Small intestine (tissue), 7 donors: Measurements from ENCODE around the gene CRMP1. TPM values are rescaled to one million over a fixed set of nuclear protein-coding genes. Genes with fewer than 3 reads are reported as not detected.

Experiments
- DNase-seq, 2 donors: peaks; one replicate each; pipeline versions ENCODE4 v3.0.0 to v3.0.0-alpha.2; 2013
- FAIRE-seq: peaks from 2 replicates; lab custom pipeline; 2012; peaks lifted over from hg19 to GRCh38; lab: Jason Lieb, UNC
- H3K27ac ChIP-seq, 3 donors: one replicate each; pipeline ENCODE4 v1.5.1; 2013; ENCODE audit warnings: low read length in 2 of 3, mild to moderate bottlenecking in 2 of 3, control low read depth in 1 of 3, inconsistent platforms in 1 of 3, low read depth in 1 of 3, moderate library complexity in 1 of 3
- H3K27me3 ChIP-seq, 3 donors: one replicate each; pipeline ENCODE4 v1.6.1; 2013; ENCODE audit warnings: low read length in 3 of 3, inconsistent platforms in 1 of 3; ENCODE audit not compliant: control insufficient read depth in 3 of 3, insufficient read depth in 3 of 3
- H3K36me3 ChIP-seq, 3 donors: one replicate each; pipeline ENCODE4 v1.6.1; 2013; ENCODE audit warnings: low read length in 3 of 3, inconsistent platforms in 1 of 3, low read depth in 1 of 3, mild to moderate bottlenecking in 1 of 3, moderate library complexity in 1 of 3; ENCODE audit not compliant: control insufficient read depth in 3 of 3, insufficient read depth in 2 of 3
- H3K4me1 ChIP-seq, 3 donors: one replicate each; pipeline ENCODE4 v1.6.1; 2013; ENCODE audit warnings: low read length in 2 of 3, inconsistent platforms in 1 of 3, low read depth in 1 of 3, mild to moderate bottlenecking in 1 of 3, moderate library complexity in 1 of 3; ENCODE audit not compliant: control insufficient read depth in 3 of 3, insufficient read depth in 2 of 3
- H3K4me3 ChIP-seq, 3 donors: one replicate each; pipeline ENCODE4 v1.5.1; 2013; ENCODE audit warnings: low read length in 3 of 3, control low read depth in 1 of 3, inconsistent platforms in 1 of 3, low read depth in 1 of 3, mild to moderate bottlenecking in 1 of 3, moderate library complexity in 1 of 3
- H3K9me3 ChIP-seq, 2 donors: one replicate each; pipeline ENCODE4 v1.6.1; 2013; ENCODE audit warnings: low read depth in 1 of 2, low read length in 1 of 2; ENCODE audit not compliant: control insufficient read depth in 2 of 2, insufficient read depth in 1 of 2
- WGBS, 3 donors: extraction: QIAGEN DNeasy Blood & Tissue Kit; methylation state at CpG; one replicate each; pipeline ENCODE4 v1.1.7; 2013; 5-methylcytosine and 5-hydroxymethylcytosine counted together
- polyA plus RNA-seq, 4 donors: library from polyadenylated mRNA; stranded (reverse) in 3 of 4; unstranded in 1 of 4; fragments of 200-250 nt in 3 of 4; fragments of 120-200 nt in 1 of 4; gene quantifications; one replicate each; pipeline versions ENCODE4 v1.2.1 to v1.2.3, GENCODE V29; 2013
- donor health status: healthy with polysubstance abuse.
- donor health status: control.
- donor health status: control.
- donor health status: Bipolar disorder and iron deficiency.
- donor health status: healthy.

The CRMP1 gene
- polyA plus RNA-seq, 4 donors, result 0.22 to 9.1 (median 3.9) TPM

DNA sequence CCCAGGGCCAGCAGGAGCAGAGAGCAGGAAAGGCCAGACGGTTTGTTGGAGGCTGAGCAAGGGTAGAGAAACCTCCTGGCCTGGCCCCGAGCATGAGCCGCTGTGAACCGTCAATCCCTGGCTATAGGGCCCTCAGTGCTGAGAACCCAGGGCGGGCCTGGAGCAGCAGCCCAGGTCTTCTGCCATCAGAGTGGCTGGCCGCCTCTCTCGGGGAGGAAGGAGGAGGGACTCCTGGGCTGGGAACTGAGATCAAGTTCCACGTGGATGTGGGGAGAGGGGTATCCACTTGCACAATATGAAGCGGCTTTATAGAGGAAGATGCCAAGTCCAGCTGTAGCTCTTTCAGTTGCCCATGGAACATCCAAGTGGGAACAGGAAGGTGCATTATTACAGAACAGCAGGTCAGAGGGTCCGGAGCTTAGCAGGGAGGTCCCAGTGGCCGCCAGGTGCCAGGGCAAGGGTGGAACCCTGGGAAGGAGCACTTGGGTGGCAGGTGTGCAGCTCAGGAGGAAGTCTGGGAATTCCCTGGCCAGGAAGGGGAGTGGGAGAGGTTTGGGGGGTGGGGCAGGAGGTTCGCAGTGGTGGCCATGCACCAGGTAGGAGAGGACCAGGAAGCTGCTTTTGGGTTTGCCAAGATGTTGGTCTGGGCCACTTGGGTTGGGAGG lies 31.7 kb upstream of the CRMP1 start:
- Histone ChIP-seq H3K36me3 (no peaks in the 10 kb centered on the region), H3K4me3 (no peak overlapping the region), H3K9me3 (no peaks in the 10 kb centered on the region), H3K27me3 (peaks cover 0 to 2% (median 0%) of the 10 kb centered on the region in 3 donors), H3K4me1 (no peaks in the 10 kb centered on the region), H3K27ac (no peak overlapping the region)
- FAIRE-seq (no peak), DNase-seq (no peak)
- 69 to 77% (median 74%) methylated on average over 12 of the region's 12 CpGs for WGBS, 3 donors

DNA sequence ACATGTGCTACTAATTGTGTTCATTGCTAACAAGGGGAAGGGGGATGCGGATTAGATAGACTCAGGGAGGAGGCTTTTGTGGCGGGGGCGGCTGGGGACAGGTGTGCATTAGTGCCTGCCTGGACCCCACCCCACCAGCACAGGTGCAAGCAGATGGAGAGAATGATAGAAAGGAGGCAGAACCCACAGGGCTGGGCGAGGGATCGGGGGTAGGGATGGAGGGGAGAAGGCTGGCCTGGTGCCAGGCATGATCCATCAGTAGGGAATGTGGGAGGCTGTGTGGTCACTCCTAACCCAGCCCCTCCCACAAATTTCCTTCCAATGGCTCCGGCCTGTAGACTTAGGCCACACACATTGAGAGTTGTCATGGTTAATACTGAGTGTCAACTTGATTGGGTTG lies 30.5 kb upstream of the CRMP1 start:
- H3K27me3 ChIP-seq, result peaks cover 0 to 2% (median 0%) of the 10 kb centered on the region in 3 donors
- WGBS, 3 donors, result 65 to 71% (median 67%) methylated on average over 6 of the region's 6 CpGs
- no peak for FAIRE-seq

GRCh38 chr4:5922556-5922955 lies 29.7 kb upstream of the CRMP1 start:
- Histone ChIP-seq H3K4me1 (no peaks in the 10 kb centered on the region), H3K27ac (no peak overlapping the region), H3K27me3 (peaks cover 0 to 2% (median 0%) of the 10 kb centered on the region in 3 donors), H3K9me3 (no peaks in the 10 kb centered on the region), H3K36me3 (no peaks in the 10 kb centered on the region), H3K4me3 (no peak overlapping the region)
- FAIRE-seq (no peak), DNase-seq (no peak)
- 68 to 83% (median 78%) methylated on average over 3 of the region's 3 CpGs for WGBS, 3 donors

More for the DNA sequence above, 30.5 kb upstream of the CRMP1 start:
- no peaks in the 10 kb centered on the region for H3K4me1 ChIP-seq
- no peak overlapping the region for H3K27ac ChIP-seq
- no peaks in the 10 kb centered on the region for H3K36me3 ChIP-seq
- DNase-seq, result no peak
- no peaks in the 10 kb centered on the region for H3K9me3 ChIP-seq
- no peak overlapping the region for H3K4me3 ChIP-seq

DNA sequence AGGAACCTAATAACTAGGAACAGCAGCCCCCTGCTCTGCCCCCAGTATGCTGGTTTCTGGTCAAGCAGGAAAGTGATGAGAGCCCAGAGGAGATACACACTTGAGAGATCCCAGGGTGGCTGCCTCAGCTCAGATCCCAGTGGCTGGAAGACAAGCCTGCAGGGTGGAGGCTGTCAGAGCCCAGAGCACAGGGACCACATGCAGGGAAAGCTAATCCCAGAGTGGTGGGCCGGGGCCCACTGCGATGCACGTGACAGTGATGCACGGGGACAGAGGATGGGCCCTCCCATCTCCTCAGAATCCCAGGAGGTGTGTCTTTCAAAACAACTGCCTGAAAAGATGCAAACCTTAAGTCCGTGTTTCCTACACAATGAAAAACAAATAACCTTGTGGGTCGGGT lies 29.1 kb upstream of the CRMP1 start:
- H3K4me3 ChIP-seq, result no peak overlapping the region
- FAIRE-seq, result no peak
- peaks cover 0 to 2% (median 0%) of the 10 kb centered on the region in 3 donors for H3K27me3 ChIP-seq

GRCh38 chr4:5921101-5921980 lies 28.5 kb upstream of the CRMP1 start:
- Histone ChIP-seq H3K4me1 (no peaks in the 10 kb centered on the region), H3K9me3 (no peaks in the 10 kb centered on the region), H3K27me3 (peaks cover 0 to 2% (median 0%) of the 10 kb centered on the region in 3 donors), H3K27ac (no peak overlapping the region), H3K4me3 (no peak overlapping the region), H3K36me3 (no peaks in the 10 kb centered on the region)
- FAIRE-seq, result no peak
- 41 to 44% (median 42%) methylated on average over 16 of the region's 16 CpGs for WGBS, 3 donors
- DNase-seq, result no peak

More for the DNA sequence above, 29.1 kb upstream of the CRMP1 start:
- Histone ChIP-seq H3K36me3 (no peaks in the 10 kb centered on the region), H3K4me1 (no peaks in the 10 kb centered on the region), H3K27ac (no peak overlapping the region), H3K9me3 (no peaks in the 10 kb centered on the region)
- 38 to 54% (median 45%) methylated on average over 6 of the region's 6 CpGs for WGBS, 3 donors
- no peak for DNase-seq

DNA sequence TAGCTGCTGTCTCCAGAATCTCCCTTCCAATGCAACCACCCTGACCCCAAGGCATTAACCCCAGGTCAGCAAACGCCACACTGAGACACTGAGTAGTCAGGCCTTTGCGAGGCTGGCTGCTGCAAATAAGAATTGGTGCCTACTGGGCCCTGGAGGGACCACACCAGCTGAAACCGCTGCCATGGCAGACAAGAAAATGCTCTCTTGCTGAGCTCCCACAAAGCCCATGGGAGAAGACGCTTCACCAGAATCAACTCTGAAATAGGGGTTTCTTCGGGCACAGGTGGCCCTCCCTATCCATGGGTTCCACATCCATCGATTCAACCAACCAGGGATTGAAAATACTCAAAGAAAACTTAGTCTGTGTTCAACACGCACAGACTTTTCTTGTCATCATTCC lies 26.7 kb upstream of the CRMP1 start:
- WGBS, 3 donors, result 78 to 81% (median 81%) methylated on average over 7 of the region's 7 CpGs
- no peak for DNase-seq
- Histone ChIP-seq H3K4me3 (no peak overlapping the region), H3K9me3 (no peaks in the 10 kb centered on the region), H3K27ac (no peak overlapping the region), H3K4me1 (no peaks in the 10 kb centered on the region), H3K36me3 (no peaks in the 10 kb centered on the region), H3K27me3 (peaks cover 0 to 2% (median 0%) of the 10 kb centered on the region in 3 donors)
- FAIRE-seq, result no peak

- whole genome bisulfite sequencing, 3 donors, result 68 to 84% (median 68%) methylated on average over 8 of the region's 8 CpGs
- no peaks in the 10 kb centered on the region for H3K36me3 ChIP-seq
- H3K4me3 ChIP-seq, result no peak overlapping the region
- no peak overlapping the region for H3K27ac ChIP-seq
- H3K27me3 ChIP-seq, result peaks cover 0 to 2% (median 0%) of the 10 kb centered on the region in 3 donors
- DNase-seq, result no peak
- no peaks in the 10 kb centered on the region for H3K9me3 ChIP-seq
- no peak for FAIRE-seq
- no peaks in the 10 kb centered on the region for H3K4me1 ChIP-seq
Measured at GRCh38 chr4:5919044-5919443, 26.2 kb upstream of the CRMP1 start.

- FAIRE-seq, result no peak
- DNase-seq, result no peak
- no peaks in the 10 kb centered on the region for H3K9me3 ChIP-seq
- WGBS, 3 donors, result 45 to 52% (median 49%) methylated on average over 8 of the region's 8 CpGs
- H3K4me1 ChIP-seq, result no peaks in the 10 kb centered on the region
- H3K27ac ChIP-seq, result no peak overlapping the region
- H3K4me3 ChIP-seq, result no peak overlapping the region
- H3K27me3 ChIP-seq, result peaks cover 0 to 2% (median 0%) of the 10 kb centered on the region in 3 donors
- no peaks in the 10 kb centered on the region for H3K36me3 ChIP-seq
Measured at GRCh38 chr4:5918331-5918985, 25.6 kb upstream of the CRMP1 start.
